Measurements from ENCODE around the gene TBCCD1. TPM values are rescaled to one million over a fixed set of nuclear protein-coding genes. Genes with fewer than 3 reads are reported as not detected.

Gene TBCCD1
- total and polyA plus RNA-seq, 2 donors (not counting 3 experiments of a cell fraction or from before 2014, with no cell fraction given): 16.5 to 16.6 TPM

DNA sequence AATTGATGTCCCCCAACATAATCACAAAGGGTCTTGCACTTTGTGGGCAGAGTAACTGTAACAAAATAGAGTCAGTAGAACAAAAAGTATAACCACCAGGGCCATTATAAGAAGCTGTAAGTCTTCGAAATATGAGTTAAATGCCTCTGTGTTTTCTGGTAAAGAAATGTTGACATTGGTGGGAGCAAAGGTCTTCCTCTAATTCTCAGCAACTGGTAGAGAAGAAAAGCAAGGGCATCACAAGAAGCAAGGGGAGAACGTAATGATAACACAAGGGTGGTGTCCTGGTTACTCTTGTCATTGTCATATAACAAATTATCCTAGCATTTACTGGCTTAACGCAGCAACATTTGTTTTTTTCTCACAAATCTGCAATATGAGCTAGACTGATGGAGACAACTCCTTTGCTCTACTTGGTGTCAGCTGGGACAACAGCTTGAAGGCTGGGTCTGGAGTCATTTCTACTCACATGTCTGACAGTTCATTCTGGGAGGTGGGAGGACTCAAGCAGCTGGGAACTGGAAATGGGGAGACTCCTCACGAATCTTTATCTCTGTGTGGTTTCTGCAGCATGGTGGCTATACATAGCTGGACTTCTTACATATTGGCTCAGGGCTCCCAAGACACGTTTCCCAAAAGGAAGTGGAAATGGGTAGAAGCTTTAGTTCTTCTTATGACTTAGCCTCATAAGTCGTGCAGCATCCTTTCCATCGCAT is 23.6 kb upstream of the TBCCD1 start:
- Histone ChIP-seq H3K27me3 (ENCODE audit: control insufficient read depth in 2 of 2, insufficient read depth in 2 of 2, low read length in 2 of 2) (no peaks in the 10 kb centered on the region), H2AFZ (ENCODE audit: low read depth, low read length) (no peak overlapping the region), H3K9me3 (replicated peaks; ENCODE audit: control insufficient read depth, insufficient read depth, low read length) (no peaks in the 10 kb centered on the region), H3K36me3 (ENCODE audit: control insufficient read depth in 2 of 2, extremely low read depth in 1 of 2, insufficient read depth in 2 of 2, low read length in 2 of 2) (peaks cover 1 to 2% of the 10 kb centered on the region in 2 experiments), H3K4me1 (ENCODE audit: control insufficient read depth, extremely low read depth, insufficient read depth, low read length) (no peaks in the 10 kb centered on the region), H3K9ac (replicated peaks; ENCODE audit: extremely low read depth, insufficient read depth, low read length) (no peak overlapping the region), H3K79me2 (ENCODE audit: control insufficient read depth, insufficient read depth, low read length) (no peaks in the 10 kb centered on the region), H3K4me2 (ENCODE audit: insufficient read depth, low read length) (no peak overlapping the region), H3K27ac (ENCODE audit: insufficient read depth, low read depth, low read length) (no peak overlapping the region), H3K9me1 (replicated peaks; ENCODE audit: control insufficient read depth, extremely low read depth, insufficient read depth, low read length) (no peaks in the 10 kb centered on the region), H4K20me1 (replicated peaks; ENCODE audit: control insufficient read depth, extremely low read depth, insufficient read depth, low read length) (no peaks in the 10 kb centered on the region), H3K4me3 (replicated peaks in 1 of 3; ENCODE audit: insufficient read depth in 1 of 3, low read depth in 1 of 3, low read length in 3 of 3) (no peak overlapping the region)
- no TSS peak for BruUV-seq (replicated peaks)
- no peak for DNase-seq (ENCODE audit: low read depth, low spot score)
- no peak for FAIRE-seq
- TF ChIP-seq MAX (IDR thresholded peaks at IDR 0.05; ENCODE audit: insufficient read depth, insufficient read length): no peak
- no peak for TF ChIP-seq CTCF (IDR thresholded peaks at IDR 0.05; ENCODE audit: extremely low read depth in 1 of 2, insufficient read depth in 1 of 2, low read depth in 1 of 2, low read length in 2 of 2)
- TF ChIP-seq MYC (IDR thresholded peaks at IDR 0.05; ENCODE audit: low read depth, low read length): no peak
- no peak for TF ChIP-seq POLR2A (IDR thresholded peaks at IDR 0.05; ENCODE audit: low read depth, low read length)
- no peak for TF ChIP-seq POLR2AphosphoS5 (IDR thresholded peaks at IDR 0.05; ENCODE audit: insufficient read depth, low read depth, low read length)
- no peak for TF ChIP-seq FOS (IDR thresholded peaks at IDR 0.05; ENCODE audit: borderline replicate concordance, insufficient read depth, low read length)
- TF ChIP-seq GATA2 (IDR thresholded peaks at IDR 0.05; ENCODE audit: insufficient read depth, insufficient read length, low read depth, low read length): no peak
- no peak for TF ChIP-seq JUN (IDR thresholded peaks at IDR 0.05; ENCODE audit: borderline replicate concordance, insufficient read depth, insufficient read length, low read depth)
- TF ChIP-seq EZH2 (IDR thresholded peaks at IDR 0.05; ENCODE audit: borderline replicate concordance, low read depth, low read length, severe bottlenecking): no peak
- dilution Hi-C loops (cut with MboI; ENCODE audit: extremely low pct_ligation_motif_present, low sequenced_read_pairs) (no loop called here), intact Hi-C loops (cut with micrococcal nuclease) (no loop called here)
- ChIA-PET POLR2A (no interaction called here), CTCF (interaction anchor here (1.7 to 2.8 kb wide), 4 partner anchors 24 to 231 kb away, joined by 7 to 17 read pairs (median 10); no protein-coding TSS in a partner anchor)
